Measurements from ENCODE around the gene DLX4.

DLX4 gene

DNA sequence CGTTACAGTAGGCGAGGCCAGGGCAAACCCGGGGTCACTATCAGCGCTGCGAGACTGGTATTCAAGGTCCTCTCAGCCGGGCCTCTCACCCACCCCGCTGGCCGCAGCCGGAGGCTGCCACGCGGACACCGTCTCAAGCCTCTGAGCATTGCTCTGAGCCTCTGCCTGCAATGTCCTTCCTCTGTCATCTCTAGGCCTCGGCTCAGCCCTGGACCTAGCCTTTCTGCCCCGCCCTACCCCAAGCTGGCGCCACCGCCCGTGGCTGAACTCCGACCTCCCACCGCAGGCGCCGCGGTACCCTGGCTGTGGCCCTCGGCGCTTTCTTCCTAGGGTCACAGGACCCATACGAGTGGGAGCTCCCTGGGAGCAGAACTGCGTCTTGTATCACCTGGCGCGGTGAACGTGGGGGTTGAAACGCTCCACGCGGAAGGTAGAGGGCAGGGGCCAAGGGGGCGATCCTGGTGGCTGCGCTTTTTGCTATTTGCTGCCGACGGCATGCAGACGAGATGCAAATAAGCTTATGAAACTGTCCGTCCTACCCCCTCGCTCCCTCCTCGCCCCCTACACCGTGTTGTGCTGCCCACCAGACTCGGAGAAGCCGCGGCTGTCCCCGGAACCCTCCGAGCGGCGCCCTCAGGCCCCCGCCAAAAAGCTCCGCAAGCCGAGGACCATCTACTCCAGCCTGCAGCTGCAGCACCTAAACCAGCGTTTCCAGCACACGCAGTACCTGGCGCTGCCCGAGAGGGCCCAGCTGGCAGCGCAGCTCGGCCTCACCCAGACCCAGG, 3.7 kb downstream of the DLX4 start:
- TF ChIP-seq, protein P1, sequence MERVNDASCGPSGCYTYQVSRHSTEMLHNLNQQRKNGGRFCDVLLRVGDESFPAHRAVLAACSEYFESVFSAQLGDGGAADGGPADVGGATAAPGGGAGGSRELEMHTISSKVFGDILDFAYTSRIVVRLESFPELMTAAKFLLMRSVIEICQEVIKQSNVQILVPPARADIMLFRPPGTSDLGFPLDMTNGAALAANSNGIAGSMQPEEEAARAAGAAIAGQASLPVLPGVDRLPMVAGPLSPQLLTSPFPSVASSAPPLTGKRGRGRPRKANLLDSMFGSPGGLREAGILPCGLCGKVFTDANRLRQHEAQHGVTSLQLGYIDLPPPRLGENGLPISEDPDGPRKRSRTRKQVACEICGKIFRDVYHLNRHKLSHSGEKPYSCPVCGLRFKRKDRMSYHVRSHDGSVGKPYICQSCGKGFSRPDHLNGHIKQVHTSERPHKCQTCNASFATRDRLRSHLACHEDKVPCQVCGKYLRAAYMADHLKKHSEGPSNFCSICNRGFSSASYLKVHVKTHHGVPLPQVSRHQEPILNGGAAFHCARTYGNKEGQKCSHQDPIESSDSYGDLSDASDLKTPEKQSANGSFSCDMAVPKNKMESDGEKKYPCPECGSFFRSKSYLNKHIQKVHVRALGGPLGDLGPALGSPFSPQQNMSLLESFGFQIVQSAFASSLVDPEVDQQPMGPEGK (CRISPR knock-in tag; IDR thresholded peaks at IDR 0.05; ENCODE audit: borderline replicate concordance), result no peak
- no peak for TF ChIP-seq TOX (CRISPR knock-in tag; IDR thresholded peaks at IDR 0.05; ENCODE audit: borderline replicate concordance)
- no peak for TF ChIP-seq ZFP3 (CRISPR knock-in tag; IDR thresholded peaks at IDR 0.05)
- no peak for ATAC-seq

DNA sequence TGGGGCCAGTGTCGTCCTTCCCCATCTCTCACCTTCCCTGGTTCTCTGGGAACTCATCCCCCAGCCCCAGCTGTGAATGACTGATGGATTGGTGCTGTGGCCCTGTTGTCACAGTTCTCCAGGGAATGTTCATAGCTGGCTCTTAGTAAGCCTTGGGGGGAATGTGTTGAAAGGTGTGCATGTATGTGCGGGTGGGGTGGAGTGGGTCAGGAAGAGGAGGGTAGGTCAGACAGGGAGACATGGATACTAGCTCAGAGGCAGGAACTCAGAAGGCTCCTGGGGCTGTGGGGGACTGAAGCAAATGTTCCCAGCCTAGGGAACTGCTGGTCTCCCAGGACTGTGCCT, 4.3 kb downstream of the DLX4 start:
- ATAC-seq, result no peak
- TF ChIP-seq ARNTL (CRISPR knock-in tag; IDR thresholded peaks at IDR 0.05; ENCODE audit: borderline replicate concordance, low read depth) (no peak), ZFP30 (CRISPR knock-in tag; IDR thresholded peaks at IDR 0.05) (no peak)

- no peak for ATAC-seq
- TF ChIP-seq ARNTL (CRISPR knock-in tag; IDR thresholded peaks at IDR 0.05; ENCODE audit: borderline replicate concordance, low read depth) (no peak), ZFP3 (CRISPR knock-in tag; IDR thresholded peaks at IDR 0.05) (no peak), RARB (CRISPR knock-in tag; IDR thresholded peaks at IDR 0.05) (no peak), OSR1 (CRISPR knock-in tag; IDR thresholded peaks at IDR 0.05) (no peak), CSDC2 (CRISPR knock-in tag; IDR thresholded peaks at IDR 0.05) (no peak)
These were observed 6.5 kb downstream of the DLX4 start for GRCh38 chr17:49975531-49975930.

- TF ChIP-seq GLIS3 (CRISPR knock-in tag; IDR thresholded peaks at IDR 0.05) (no peak), TOX (CRISPR knock-in tag; IDR thresholded peaks at IDR 0.05; ENCODE audit: borderline replicate concordance) (no peak), ESRRG (CRISPR knock-in tag; IDR thresholded peaks at IDR 0.05) (no peak), BACH2 (CRISPR knock-in tag; IDR thresholded peaks at IDR 0.05; ENCODE audit: borderline replicate concordance) (no peak), ZNF8 (CRISPR knock-in tag; IDR thresholded peaks at IDR 0.05) (no peak), PPARA (CRISPR knock-in tag; IDR thresholded peaks at IDR 0.05; ENCODE audit: borderline replicate concordance) (no peak), POU6F1 (CRISPR knock-in tag; IDR thresholded peaks at IDR 0.05; ENCODE audit: borderline replicate concordance, low read depth) (no peak), ZNF70 (CRISPR knock-in tag; IDR thresholded peaks at IDR 0.05) (no peak), TCF4 (CRISPR knock-in tag; IDR thresholded peaks at IDR 0.05; ENCODE audit: borderline replicate concordance) (no peak), OSR1 (CRISPR knock-in tag; IDR thresholded peaks at IDR 0.05) (no peak), TSHZ2 (CRISPR knock-in tag; IDR thresholded peaks at IDR 0.05) (no peak), ARNTL (CRISPR knock-in tag; IDR thresholded peaks at IDR 0.05; ENCODE audit: borderline replicate concordance, low read depth) (no peak), SNAI2 (CRISPR knock-in tag; IDR thresholded peaks at IDR 0.05) (no peak), ISL1 (CRISPR knock-in tag; IDR thresholded peaks at IDR 0.05) (no peak), CSDC2 (CRISPR knock-in tag; IDR thresholded peaks at IDR 0.05) (no peak)
- TF ChIP-seq, protein P1 (CRISPR knock-in tag; IDR thresholded peaks at IDR 0.05; ENCODE audit: borderline replicate concordance), result no peak
- no peak for ATAC-seq
These were observed 7.3 kb downstream of the DLX4 start for GRCh38 chr17:49976163-49976827.
